Measurements from ENCODE around the gene ZBTB39. TPM values are rescaled to one million over a fixed set of nuclear protein-coding genes. Genes with fewer than 3 reads are reported as not detected.
"Not testable (repeated sequence)": the region's sequence is repeated elsewhere in the genome, so short reads cannot be mapped to it uniquely, and the experiment has no call there.

The ZBTB39 gene
- polyA plus RNA-seq, 1 donor from 2014 or later: 6.4 TPM

- no peaks in the 10 kb centered on the region for H3K36me3 ChIP-seq (ENCODE audit: insufficient read depth, low read length)
- no peak overlapping the region for H3K4me2 ChIP-seq (ENCODE audit: low read length)
- H3F3A ChIP-seq (ENCODE audit: insufficient read depth, low read length, poor library complexity, severe bottlenecking): no peaks in the 10 kb centered on the region
- H2AFZ ChIP-seq (ENCODE audit: low read depth, low read length): no peak overlapping the region
- no peak overlapping the region for H3K4me3 ChIP-seq (ENCODE audit: low read length)
- no peak overlapping the region for H3K27ac ChIP-seq (ENCODE audit: low read length)
- no peaks in the 10 kb centered on the region for H3K9me2 ChIP-seq (ENCODE audit: insufficient read depth, low read length)
- no peaks in the 10 kb centered on the region for H4K20me1 ChIP-seq (ENCODE audit: insufficient read depth)
- H3K27me3 ChIP-seq (ENCODE audit: insufficient read depth, low read depth, low read length): no peaks in the 10 kb centered on the region
- H3K9me3 ChIP-seq (ENCODE audit: low read length): no peaks in the 10 kb centered on the region
- no peak for TF ChIP-seq MXI1 (conservative IDR thresholded peaks at IDR 0.05; ENCODE audit: poor library complexity, severe bottlenecking)
- no peak for TF ChIP-seq CTCF (IDR thresholded peaks at IDR 0.05; ENCODE audit: poor library complexity, severe bottlenecking)
- no peak for TF ChIP-seq REST (IDR thresholded peaks at IDR 0.05; ENCODE audit: borderline replicate concordance)
- TF ChIP-seq RAD21 (conservative IDR thresholded peaks at IDR 0.05): no peak
- TF ChIP-seq SMC3 (conservative IDR thresholded peaks at IDR 0.05; ENCODE audit: poor library complexity): no peak
- no peak for TF ChIP-seq POLR2AphosphoS5 (IDR thresholded peaks at IDR 0.05)
- no peak for TF ChIP-seq EP300 (conservative IDR thresholded peaks at IDR 0.05; ENCODE audit: poor library complexity, severe bottlenecking)
- no peak for TF ChIP-seq EZH2 (IDR thresholded peaks at IDR 0.05; ENCODE audit: borderline replicate concordance, insufficient read depth, low read length, poor library complexity, severe bottlenecking)
- TF ChIP-seq TAF1 (IDR thresholded peaks at IDR 0.05; ENCODE audit: low read depth): no peak
- H3K79me2 ChIP-seq (replicated peaks; ENCODE audit: insufficient read depth, low read length): no peaks in the 10 kb centered on the region
- H3K9ac ChIP-seq (ENCODE audit: low read length): no peak overlapping the region
These were observed 19.3 kb downstream of the ZBTB39 start for GRCh38 chr12:56987011-56987410.

GRCh38 chr12:56985714-56986113 lies 20.6 kb downstream of the ZBTB39 start:
- not testable (repeated sequence) for H3K4me3 ChIP-seq (ENCODE audit: low read length); H4K20me1 ChIP-seq (ENCODE audit: insufficient read depth); H3F3A ChIP-seq (ENCODE audit: insufficient read depth, low read length, poor library complexity, severe bottlenecking); H3K27ac ChIP-seq (ENCODE audit: low read length); H3K9me2 ChIP-seq (ENCODE audit: insufficient read depth, low read length); H3K9me3 ChIP-seq (ENCODE audit: low read length); H3K36me3 ChIP-seq (ENCODE audit: insufficient read depth, low read length); H3K79me2 ChIP-seq (replicated peaks; ENCODE audit: insufficient read depth, low read length); H2AFZ ChIP-seq (ENCODE audit: low read depth, low read length); H3K4me2 ChIP-seq (ENCODE audit: low read length); H3K9ac ChIP-seq (ENCODE audit: low read length); H3K27me3 ChIP-seq (ENCODE audit: insufficient read depth, low read depth, low read length)

- no peaks in the 10 kb centered on the region for H3F3A ChIP-seq (ENCODE audit: insufficient read depth, low read length, poor library complexity, severe bottlenecking)
- H3K9me3 ChIP-seq (ENCODE audit: low read length): no peaks in the 10 kb centered on the region
- no peaks in the 10 kb centered on the region for H4K20me1 ChIP-seq (ENCODE audit: insufficient read depth)
- no peak overlapping the region for H3K9ac ChIP-seq (ENCODE audit: low read length)
- H3K27ac ChIP-seq (ENCODE audit: low read length): no peak overlapping the region
- no peaks in the 10 kb centered on the region for H3K79me2 ChIP-seq (replicated peaks; ENCODE audit: insufficient read depth, low read length)
- H3K27me3 ChIP-seq (ENCODE audit: insufficient read depth, low read depth, low read length): no peaks in the 10 kb centered on the region
- no peak overlapping the region for H3K4me3 ChIP-seq (ENCODE audit: low read length)
- H3K9me2 ChIP-seq (ENCODE audit: insufficient read depth, low read length): no peaks in the 10 kb centered on the region
- TF ChIP-seq CTCF (IDR thresholded peaks at IDR 0.05; ENCODE audit: poor library complexity, severe bottlenecking) (no peak), RAD21 (conservative IDR thresholded peaks at IDR 0.05) (no peak), TAF1 (IDR thresholded peaks at IDR 0.05; ENCODE audit: low read depth) (no peak)
- no peak overlapping the region for H3K4me2 ChIP-seq (ENCODE audit: low read length)
- H3K36me3 ChIP-seq (ENCODE audit: insufficient read depth, low read length): no peaks in the 10 kb centered on the region
- no peak overlapping the region for H2AFZ ChIP-seq (ENCODE audit: low read depth, low read length)
These were observed 23.0 kb downstream of the ZBTB39 start for GRCh38 chr12:56983386-56983785.

- H3K9me2 ChIP-seq (ENCODE audit: insufficient read depth, low read length); H3K4me3 ChIP-seq (ENCODE audit: low read length); H4K20me1 ChIP-seq (ENCODE audit: insufficient read depth); H3K9ac ChIP-seq (ENCODE audit: low read length); H2AFZ ChIP-seq (ENCODE audit: low read depth, low read length); H3K4me2 ChIP-seq (ENCODE audit: low read length); H3F3A ChIP-seq (ENCODE audit: insufficient read depth, low read length, poor library complexity, severe bottlenecking); H3K79me2 ChIP-seq (replicated peaks; ENCODE audit: insufficient read depth, low read length); H3K27ac ChIP-seq (ENCODE audit: low read length); H3K9me3 ChIP-seq (ENCODE audit: low read length); H3K27me3 ChIP-seq (ENCODE audit: insufficient read depth, low read depth, low read length); H3K36me3 ChIP-seq (ENCODE audit: insufficient read depth, low read length): not testable (repeated sequence)
These were observed 23.6 kb downstream of the ZBTB39 start for GRCh38 chr12:56982578-56983236.
